A549 (cell line): ENCODE data around the gene CRYBB1. TPM values are rescaled to one million over a fixed set of nuclear protein-coding genes. Genes with fewer than 3 reads are reported as not detected.

Source experiments
- ATAC-seq, 2 experiments: fragments of 200-7000 bp in 1 of 2; fragments of >200 bp in 1 of 2; cut with Nextera tagmentation in 1 of 2; cut with Tn5 transposase in 1 of 2; 3 replicates each; pipeline versions ENCODE4 v1.8.0 to v1.9.1; 2018 to 2020; ENCODE audit warnings: mild to moderate bottlenecking in 1 of 2, moderate library complexity in 1 of 2
- CTCF ChIA-PET: fragments of 300-600 bp; sonication (Branson Sonifier 250); formaldehyde crosslinking; extraction: SDS; loops from one replicate; lab custom pipeline; 2021; ENCODE audit warnings: antibody characterized with exemption, inconsistent platforms; lab: Yijun Ruan, JAX
- POLR2A ChIA-PET: fragments of 350-600 bp; formaldehyde crosslinking; extraction: SDS; loops from one replicate; lab custom pipeline; 2021; ENCODE audit warnings: antibody characterized with exemption, inconsistent platforms; lab: Yijun Ruan, JAX
- DNase-seq, 2 experiments: peaks; one replicate each; pipeline versions ENCODE4 v3.0.0 to v3.0.0-alpha.2; 2011 to 2016; ENCODE audit warnings: low read depth in 1 of 2, low spot score in 1 of 2
- FAIRE-seq: peaks from 2 replicates; lab custom pipeline; 2011; peaks lifted over from hg19 to GRCh38; lab: Jason Lieb, UNC
- H3K27ac ChIP-seq, 2 experiments: fragments of >200 bp; sonication (Bioruptor Twin); formaldehyde crosslinking; 3 replicates each; pipeline ENCODE4 v1.5.1; 2016 to 2017
- H3K4me1 ChIP-seq: fragments of >200 bp; sonication (Bioruptor Twin); formaldehyde crosslinking; 3 replicates; pipeline ENCODE4 v1.6.1; 2016
- H3K4me2 ChIP-seq: fragments of >200 bp; sonication (Bioruptor Twin); formaldehyde crosslinking; 3 replicates; pipeline ENCODE4 v1.6.1; 2016
- H3K4me3 ChIP-seq: fragments of >200 bp; sonication (Bioruptor Twin); formaldehyde crosslinking; 3 replicates; pipeline ENCODE4 v1.5.1; 2016
- H3K9me3 ChIP-seq: fragments of >200 bp; sonication (Bioruptor Twin); formaldehyde crosslinking; 3 replicates; pipeline ENCODE4 v1.6.1; 2016
- ATOH8 ChIP-seq: fragments of 250-450 bp; sonication (Bioruptor Pico); IDR thresholded peaks from 2 replicates; pipeline ENCODE4 v1.5.0; 2020; ENCODE audit warnings: low read depth, mild to moderate bottlenecking, moderate library complexity
- BHLHE40 ChIP-seq: IDR thresholded peaks from 2 replicates; pipeline ENCODE4 v1.6.1; 2012; ENCODE audit warnings: low read depth, low read length, inconsistent platforms
- CBX8 ChIP-seq: fragments of 200-600 bp; sonication (generic); IDR thresholded peaks from 2 replicates; pipeline ENCODE4 v1.6.1; 2016
- CHD2 ChIP-seq: fragments of 150-350 bp; IDR thresholded peaks from 2 replicates; pipeline ENCODE4 v1.6.1; 2014; ENCODE audit warnings: low read length; ENCODE audit not compliant: partially characterized antibody
- FOSB ChIP-seq: fragments of 250-450 bp; sonication (Bioruptor Pico); IDR thresholded peaks from 2 replicates; pipeline ENCODE4 v1.5.0; 2020; ENCODE audit warnings: mild to moderate bottlenecking, moderate library complexity
- FOSL2 ChIP-seq, 2 experiments: fragments of 450-650 bp in 1 of 2; fragments of >200 bp in 1 of 2; sonication (Bioruptor Twin) in 1 of 2; formaldehyde crosslinking; IDR thresholded peaks; 2 replicates each; pipeline versions ENCODE4 v1.5.0 to v1.6.1; 2016 to 2020; ENCODE audit warnings: mild to moderate bottlenecking in 1 of 2, moderate library complexity in 1 of 2
- FOXS1 ChIP-seq: fragments of 250-450 bp; sonication (Bioruptor Pico); IDR thresholded peaks from 2 replicates; pipeline ENCODE4 v1.5.0; 2020; ENCODE audit warnings: mild to moderate bottlenecking, moderate library complexity
- HMGXB4 ChIP-seq: fragments of 250-450 bp; sonication (Bioruptor Pico); IDR thresholded peaks from 2 replicates; pipeline ENCODE4 v1.5.0; 2021; ENCODE audit warnings: mild to moderate bottlenecking, moderate library complexity, borderline replicate concordance
- HOXB5 ChIP-seq: fragments of 250-450 bp; sonication (Bioruptor Pico); IDR thresholded peaks from 2 replicates; pipeline ENCODE4 v1.5.0; 2020; ENCODE audit warnings: mild to moderate bottlenecking, moderate library complexity
- JUN ChIP-seq, 2 experiments: fragments of >200 bp; sonication (Bioruptor Twin); formaldehyde crosslinking; IDR thresholded peaks; 2 replicates in 1 of 2; 3 replicates in 1 of 2; pipeline ENCODE4 v1.6.1; 2016 to 2017
- KDM5A ChIP-seq: fragments of 200-600 bp; sonication (generic); IDR thresholded peaks from 2 replicates; pipeline ENCODE4 v1.6.1; 2016; ENCODE audit warnings: antibody characterized with exemption, mild to moderate bottlenecking
- MAFK ChIP-seq: fragments of 450-650 bp; IDR thresholded peaks from 2 replicates; pipeline ENCODE4 v1.6.1; 2014; ENCODE audit not compliant: partially characterized antibody
- MAZ ChIP-seq: fragments of 150-350 bp; IDR thresholded peaks from 2 replicates; pipeline ENCODE4 v1.6.1; 2014; ENCODE audit warnings: antibody characterized with exemption, low read depth, low read length, borderline replicate concordance
- MYC ChIP-seq: IDR thresholded peaks from 2 replicates; pipeline ENCODE4 v1.6.1; 2012; ENCODE audit warnings: mild to moderate bottlenecking, inconsistent platforms, low read length, improper control_type of control experiment, borderline replicate concordance
- NFE2L2 ChIP-seq: fragments of 150-350 bp; conservative IDR thresholded peaks from 2 replicates; pipeline ENCODE4 v1.6.1; 2014; ENCODE audit warnings: low read length
- NPAS2 ChIP-seq: fragments of 250-450 bp; sonication (Bioruptor Pico); IDR thresholded peaks from 2 replicates; pipeline ENCODE4 v1.8.0; 2022; ENCODE audit warnings: mild to moderate bottlenecking, moderate library complexity, borderline replicate concordance
- PHF8 ChIP-seq: fragments of 200-600 bp; sonication (generic); IDR thresholded peaks from 2 replicates; pipeline ENCODE4 v1.6.1; 2016; ENCODE audit warnings: low read depth, mild to moderate bottlenecking, antibody characterized with exemption, moderate library complexity, borderline replicate concordance
- POLR2AphosphoS2 ChIP-seq: conservative IDR thresholded peaks from 2 replicates; pipeline ENCODE4 v1.6.1; 2012; ENCODE audit warnings: low read length, improper control_type of control experiment, inconsistent platforms
- RAD21 ChIP-seq, 2 experiments: fragments of >200 bp in 1 of 2; sonication (Bioruptor Twin) in 1 of 2; formaldehyde crosslinking in 1 of 2; IDR thresholded peaks in 1 of 2; conservative IDR thresholded peaks in 1 of 2; 2 replicates in 1 of 2; 3 replicates in 1 of 2; pipeline ENCODE4 v1.6.1; 2012 to 2018; ENCODE audit warnings: inconsistent platforms in 1 of 2
- SMC3 ChIP-seq: fragments of >200 bp; sonication (Bioruptor Twin); formaldehyde crosslinking; IDR thresholded peaks from 3 replicates; pipeline ENCODE4 v1.6.1; 2018; ENCODE audit warnings: inconsistent platforms
- TP53 ChIP-seq: fragments of 250-450 bp; sonication (Bioruptor Pico); IDR thresholded peaks from 2 replicates; pipeline ENCODE4 v1.5.0; 2021; ENCODE audit warnings: mild to moderate bottlenecking, moderate library complexity
- USF2 ChIP-seq: fragments of 450-650 bp; IDR thresholded peaks from 2 replicates; pipeline ENCODE4 v1.6.1; 2014; ENCODE audit warnings: antibody characterized with exemption
- ZNF302 ChIP-seq: fragments of 250-450 bp; sonication (Bioruptor Pico); IDR thresholded peaks from 2 replicates; pipeline ENCODE4 v1.9.0; 2021; ENCODE audit warnings: inconsistent platforms, mild to moderate bottlenecking, moderate library complexity
- ZSCAN20 ChIP-seq: fragments of 250-450 bp; sonication (Bioruptor Pico); IDR thresholded peaks from 2 replicates; pipeline ENCODE4 v1.8.0; 2022; ENCODE audit warnings: mild to moderate bottlenecking, moderate library complexity
- WGBS: methylation state at CpG from one replicate; pipeline ENCODE4 v1.1.6; 2017; ENCODE audit errors: missing lambda C conversion rate; 5-methylcytosine and 5-hydroxymethylcytosine counted together
- polyA plus RNA-seq, 4 experiments: library from polyadenylated mRNA; depleted of rRNA in 3 of 4; stranded (reverse); fragments of >200 nt; fragmentation: RNase III in 1 of 4; extraction: RNeasy Plus Mini Kit Qiagen cat#74134 plus additional on column Dnase treatment in 1 of 4; gene quantifications; 2 replicates in 3 of 4; 3 replicates in 1 of 4; pipeline ENCODE4 v1.2.3, GENCODE V29; 2011 to 2017
- TF ChIP-seq, protein P1 (sequence below): fragments of >200 bp; sonication (Bioruptor Twin); formaldehyde crosslinking; IDR thresholded peaks from 3 replicates; pipeline ENCODE4 v1.6.1; 2016
- TF ChIP-seq, protein P2 (sequence below): IDR thresholded peaks from 2 replicates; pipeline ENCODE4 v1.6.1; 2012
- TF ChIP-seq, protein P3 (sequence below): fragments of 150-350 bp; IDR thresholded peaks from 2 replicates; pipeline ENCODE4 v1.6.1; 2014; ENCODE audit warnings: low read depth, mild to moderate bottlenecking, low read length

Gene CRYBB1
- polyA plus RNA-seq, 2 of the 4 experiments (the other 2 are of a cell fraction) = not detected

GRCh38 chr22:26565181-26565580 is 52.6 kb downstream of the CRYBB1 start:
- FAIRE-seq (no peak), DNase-seq (no peak), ATAC-seq (no peak)
- Histone ChIP-seq H3K4me1 (no peaks in the 10 kb centered on the region), H3K4me3 (no peak overlapping the region), H3K27ac (no peak overlapping the region), H3K9me3 (no peaks in the 10 kb centered on the region), H3K4me2 (no peak overlapping the region)
- CTCF ChIA-PET = interaction anchor here (0.5 kb wide), 1 partner anchor 311 kb away, joined by 3 read pairs; no protein-coding TSS in a partner anchor
- TF ChIP-seq MYC (no peak), USF2 (no peak), POLR2AphosphoS2 (no peak), JUN (IDR thresholded peaks at IDR 0.05) (no peak), HMGXB4 (CRISPR knock-in tag) (no peak), ZNF302 (CRISPR knock-in tag) (no peak), FOSL2 (IDR thresholded peaks at IDR 0.05) (no peak), FOSL2 (CRISPR knock-in tag; IDR thresholded peaks at IDR 0.05) (no peak), MAZ (no peak), HOXB5 (CRISPR knock-in tag) (no peak), NFE2L2 (no peak), MAFK (no peak), CHD2 (no peak), RAD21 (conservative IDR thresholded peaks at IDR 0.05 in 1 of 2, IDR thresholded peaks at IDR 0.05 in 1 of 2) (no peak), FOSB (CRISPR knock-in tag) (no peak), SMC3 (no peak), FOXS1 (no peak), ATOH8 (CRISPR knock-in tag) (no peak)
- TF ChIP-seq, protein P1, sequence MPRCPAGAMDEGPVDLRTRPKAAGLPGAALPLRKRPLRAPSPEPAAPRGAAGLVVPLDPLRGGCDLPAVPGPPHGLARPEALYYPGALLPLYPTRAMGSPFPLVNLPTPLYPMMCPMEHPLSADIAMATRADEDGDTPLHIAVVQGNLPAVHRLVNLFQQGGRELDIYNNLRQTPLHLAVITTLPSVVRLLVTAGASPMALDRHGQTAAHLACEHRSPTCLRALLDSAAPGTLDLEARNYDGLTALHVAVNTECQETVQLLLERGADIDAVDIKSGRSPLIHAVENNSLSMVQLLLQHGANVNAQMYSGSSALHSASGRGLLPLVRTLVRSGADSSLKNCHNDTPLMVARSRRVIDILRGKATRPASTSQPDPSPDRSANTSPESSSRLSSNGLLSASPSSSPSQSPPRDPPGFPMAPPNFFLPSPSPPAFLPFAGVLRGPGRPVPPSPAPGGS = no peak
- TF ChIP-seq, protein P2, sequence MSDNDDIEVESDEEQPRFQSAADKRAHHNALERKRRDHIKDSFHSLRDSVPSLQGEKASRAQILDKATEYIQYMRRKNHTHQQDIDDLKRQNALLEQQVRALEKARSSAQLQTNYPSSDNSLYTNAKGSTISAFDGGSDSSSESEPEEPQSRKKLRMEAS = no peak
- TF ChIP-seq, protein P3, sequence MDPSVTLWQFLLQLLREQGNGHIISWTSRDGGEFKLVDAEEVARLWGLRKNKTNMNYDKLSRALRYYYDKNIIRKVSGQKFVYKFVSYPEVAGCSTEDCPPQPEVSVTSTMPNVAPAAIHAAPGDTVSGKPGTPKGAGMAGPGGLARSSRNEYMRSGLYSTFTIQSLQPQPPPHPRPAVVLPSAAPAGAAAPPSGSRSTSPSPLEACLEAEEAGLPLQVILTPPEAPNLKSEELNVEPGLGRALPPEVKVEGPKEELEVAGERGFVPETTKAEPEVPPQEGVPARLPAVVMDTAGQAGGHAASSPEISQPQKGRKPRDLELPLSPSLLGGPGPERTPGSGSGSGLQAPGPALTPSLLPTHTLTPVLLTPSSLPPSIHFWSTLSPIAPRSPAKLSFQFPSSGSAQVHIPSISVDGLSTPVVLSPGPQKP = no peak
- WGBS = 89% methylated on average over 4 of the region's 6 CpGs
- POLR2A ChIA-PET = no interaction called here

- DNase-seq (no peak), FAIRE-seq (no peak), ATAC-seq (no peak)
- H3K9me3 ChIP-seq = no peaks in the 10 kb centered on the region
- TF ChIP-seq FOSL2 (IDR thresholded peaks at IDR 0.05) (no peak), FOSL2 (CRISPR knock-in tag; IDR thresholded peaks at IDR 0.05) (no peak), MAZ (no peak), ZSCAN20 (no peak), USF2 (no peak), BHLHE40 (no peak), CBX8 (no peak), PHF8 (no peak), HMGXB4 (CRISPR knock-in tag) (no peak), POLR2AphosphoS2 (no peak), TP53 (no peak), NPAS2 (CRISPR knock-in tag) (no peak), KDM5A (no peak)
- no peaks in the 10 kb centered on the region for H3K4me1 ChIP-seq
- H3K4me3 ChIP-seq = no peak overlapping the region
- ChIA-PET POLR2A (no interaction called here), CTCF (interaction anchor here (0.5 kb wide), 1 partner anchor 312 kb away, joined by 3 read pairs; no protein-coding TSS in a partner anchor)
- WGBS = 100% methylated on average over 2 of the region's 3 CpGs
- no peak overlapping the region for H3K4me2 ChIP-seq
- no peak overlapping the region for H3K27ac ChIP-seq
Observed at GRCh38 chr22:26564672-26565071, 53.2 kb downstream of the CRYBB1 start.
